GM12878 (cell line): ENCODE data around the gene GGACT. TPM values are rescaled to one million over a fixed set of nuclear protein-coding genes. Genes with fewer than 3 reads are reported as not detected.
A peak's percentile ranks its signal among the peaks of the same experiment; 100 is the strongest.

ENCODE experiments used
- BACH1 ChIP-seq: fragments of 450-650 bp; IDR thresholded peaks from 2 replicates; pipeline ENCODE4 v1.6.1; 2017; ENCODE audit warnings: mild to moderate bottlenecking, borderline replicate concordance
- BHLHE40 ChIP-seq, 2 experiments: fragments of 450-650 bp in 1 of 2; IDR thresholded peaks; 2 replicates each; pipeline ENCODE4 v1.6.1; 2011 to 2017; ENCODE audit warnings: low read depth in 2 of 2, borderline replicate concordance in 1 of 2, improper control_type of control experiment in 1 of 2, low read length in 1 of 2, mild to moderate bottlenecking in 1 of 2
- CBX3 ChIP-seq: fragments of 200-600 bp; sonication (generic); IDR thresholded peaks from 2 replicates; pipeline ENCODE4 v1.6.1; 2016; ENCODE audit warnings: low read depth, borderline replicate concordance
- EGR1 ChIP-seq, 2 experiments: IDR thresholded peaks; 1 replicate in 1 of 2; 2 replicates in 1 of 2; pipeline ENCODE4 v1.6.1; 2011 to 2012; ENCODE audit warnings: low read depth in 2 of 2, low read length in 2 of 2, borderline replicate concordance in 1 of 2, mild to moderate bottlenecking in 1 of 2, moderate library complexity in 1 of 2
- ETV6 ChIP-seq, 2 experiments: fragments of 450-650 bp in 1 of 2; IDR thresholded peaks in 1 of 2; conservative IDR thresholded peaks in 1 of 2; 2 replicates each; pipeline ENCODE4 v1.6.1; 2014; ENCODE audit warnings: antibody characterized with exemption in 1 of 2, borderline replicate concordance in 1 of 2, low read depth in 1 of 2, mild to moderate bottlenecking in 1 of 2, moderate library complexity in 1 of 2
- GATAD2B ChIP-seq: fragments of 450-650 bp; conservative IDR thresholded peaks from 2 replicates; pipeline ENCODE4 v1.6.1; 2017; ENCODE audit warnings: low read depth, mild to moderate bottlenecking, moderate library complexity
- LARP7 ChIP-seq: fragments of 450-650 bp; IDR thresholded peaks from 2 replicates; pipeline ENCODE4 v1.6.1; 2017; ENCODE audit warnings: mild to moderate bottlenecking
- MYC ChIP-seq: IDR thresholded peaks from 2 replicates; pipeline ENCODE4 v1.6.1; 2011; ENCODE audit warnings: mild to moderate bottlenecking, low read length, moderate library complexity, inconsistent platforms; ENCODE audit not compliant: insufficient read depth, insufficient replicate concordance, insufficient read length, severe bottlenecking
- PRDM15 ChIP-seq: fragments of 450-650 bp; formaldehyde crosslinking; IDR thresholded peaks from 2 replicates; pipeline ENCODE4 v1.4.0; 2020; ENCODE audit warnings: mild to moderate bottlenecking, moderate library complexity
- RAD21 ChIP-seq: IDR thresholded peaks from 2 replicates; pipeline ENCODE4 v1.6.1; 2011; ENCODE audit warnings: mild to moderate bottlenecking, low read depth, low read length, moderate library complexity; ENCODE audit not compliant: insufficient read depth
- RELA ChIP-seq: fragments of 450-650 bp; IDR thresholded peaks from 2 replicates; pipeline ENCODE4 v1.8.0; 2014; ENCODE audit warnings: borderline replicate concordance; ENCODE audit not compliant: partially characterized antibody
- RFX5 ChIP-seq: IDR thresholded peaks from 2 replicates; pipeline ENCODE4 v1.6.1; 2011; ENCODE audit warnings: low read depth, low read length, improper control_type of control experiment
- WRNIP1 ChIP-seq: IDR thresholded peaks from 2 replicates; pipeline ENCODE4 v1.6.1; 2011; ENCODE audit warnings: low read depth, low read length, improper control_type of control experiment, borderline replicate concordance
- YY1 ChIP-seq: IDR thresholded peaks from 2 replicates; pipeline ENCODE4 v1.6.1; 2011; ENCODE audit warnings: low read depth, mild to moderate bottlenecking, low read length
- ZNF217 ChIP-seq: fragments of 450-650 bp; IDR thresholded peaks from 2 replicates; pipeline ENCODE4 v1.6.1; 2017; ENCODE audit warnings: antibody characterized with exemption, mild to moderate bottlenecking
- ZNF687 ChIP-seq: fragments of 450-650 bp; IDR thresholded peaks from 2 replicates; pipeline ENCODE4 v1.6.1; 2017; ENCODE audit warnings: mild to moderate bottlenecking, moderate library complexity
- polyA plus RNA-seq, 11 experiments: library from polyadenylated mRNA; depleted of rRNA in 4 of 11; unstranded in 6 of 11; stranded (reverse) in 5 of 11; fragments of >200 nt; fragmentation: Nextera tagmentation in 4 of 11; fragmentation: Illumina TruSeq in 1 of 11; extraction: Ambion mirVana in 4 of 11; extraction: Trizol in 1 of 11; gene quantifications; 1 replicate in 1 of 11; 2 replicates in 10 of 11; pipeline versions ENCODE4 v1.2.1 to v1.2.3, GENCODE V29; 2011 to 2016; ENCODE audit warnings: inconsistent platforms in 2 of 11, missing spikeins in 2 of 11, low read depth in 1 of 11
- total RNA-seq, 4 experiments: library from RNA; depleted of rRNA in 3 of 4; stranded (reverse); fragments of >200 nt in 3 of 4; fragmentation: Illumina TruSeq in 1 of 4; extraction: Trizol in 1 of 4; gene quantifications; 2 replicates each; pipeline versions ENCODE4 v1.2.1 to v1.2.3, GENCODE V29; 2013 to 2021
- TF ChIP-seq, protein P1 (sequence below): IDR thresholded peaks from 2 replicates; pipeline ENCODE4 v1.6.1; 2011; ENCODE audit warnings: borderline replicate concordance, low read depth, mild to moderate bottlenecking, moderate library complexity, mixed read lengths, low read length; ENCODE audit not compliant: insufficient read depth; ENCODE audit errors: extremely low read length
- TF ChIP-seq, protein P2 (sequence below): IDR thresholded peaks from 2 replicates; pipeline ENCODE4 v1.6.1; 2011; ENCODE audit warnings: low read depth, mild to moderate bottlenecking, low read length, moderate library complexity, borderline replicate concordance; ENCODE audit errors: extremely low read depth

GGACT gene
- total and polyA plus RNA-seq, 10 of the 15 experiments (the other 5 are each of a cell fraction or from before 2014, with no cell fraction given) = 0.61 to 8.8 (median 4.2) TPM

DNA sequence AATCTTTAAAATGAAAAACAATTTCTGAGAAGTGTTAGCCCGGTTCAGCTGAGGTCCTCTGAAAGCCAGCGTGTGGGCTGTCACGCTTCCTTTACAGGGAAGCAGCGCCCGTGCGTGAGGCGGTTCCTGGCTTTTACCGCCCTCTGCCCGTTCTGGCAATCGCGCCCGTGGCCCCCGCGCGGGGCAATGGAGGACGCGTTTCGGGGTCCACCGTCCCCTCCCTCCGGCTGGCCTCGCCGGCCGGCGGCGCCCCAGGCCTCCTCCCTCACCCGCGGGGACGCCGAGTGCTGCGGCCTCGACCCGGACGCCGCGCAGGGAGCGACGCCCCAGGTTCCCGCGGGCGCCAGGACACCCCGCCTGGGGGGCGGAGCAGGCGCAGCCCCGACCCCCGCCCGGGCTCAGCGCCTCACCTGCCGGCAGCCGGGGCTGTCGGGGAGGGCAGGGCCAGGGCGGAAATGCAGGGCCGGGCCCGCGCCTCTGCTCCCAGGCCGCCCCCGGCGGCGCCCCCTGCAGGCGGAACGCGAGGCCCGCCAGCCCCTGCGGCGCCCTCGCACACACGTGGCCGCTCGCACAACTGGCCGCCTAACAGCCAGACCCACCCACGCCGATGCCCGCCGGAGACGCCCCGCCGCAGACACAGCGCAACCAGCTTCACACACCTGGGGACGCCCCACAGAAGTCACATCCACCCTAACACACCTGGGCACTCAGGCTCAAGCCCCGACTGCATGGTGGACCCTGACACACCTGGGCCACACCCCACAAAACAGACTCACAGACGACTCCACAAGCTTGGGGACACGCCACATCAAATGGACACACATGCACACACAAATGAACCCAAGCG lies at the start of gene GGACT (continued):
- TF ChIP-seq MYC (peak; percentile 37), GATAD2B (peak; percentile 90), RFX5 (no peak), RELA (peak; percentile 6), BACH1 (peak; percentile 74; the same call in 1 of the 2 replicates), RAD21 (0 out of 2 replicates have a peak, but pooled peaks have one; percentile 13), ZNF687 (peak; percentile 91), CBX3 (no peak), YY1 (peak; percentile 73), EGR1 (IDR thresholded peaks at IDR 0.05; ENCODE audit: borderline replicate concordance in 1 of 2, low read depth in 2 of 2, low read length in 2 of 2) (peak in 1 of 2 experiments; percentile 85; a peak in 2 of 3 replicates), WRNIP1 (no peak), ETV6 (conservative IDR thresholded peaks at IDR 0.05 in 1 of 2, IDR thresholded peaks at IDR 0.05 in 1 of 2; ENCODE audit: borderline replicate concordance in 1 of 2, low read depth in 1 of 2) (no peak), BHLHE40 (IDR thresholded peaks at IDR 0.05; ENCODE audit: borderline replicate concordance in 1 of 2, low read depth in 2 of 2, low read length in 1 of 2) (peak; percentile 52 to 83; a peak in 2 of 4 replicates), ZNF217 (peak; percentile 71; the same call in 1 of the 2 replicates), LARP7 (peak; percentile 92), PRDM15 (CRISPR knock-in tag) (no peak)
- TF ChIP-seq, protein P1, sequence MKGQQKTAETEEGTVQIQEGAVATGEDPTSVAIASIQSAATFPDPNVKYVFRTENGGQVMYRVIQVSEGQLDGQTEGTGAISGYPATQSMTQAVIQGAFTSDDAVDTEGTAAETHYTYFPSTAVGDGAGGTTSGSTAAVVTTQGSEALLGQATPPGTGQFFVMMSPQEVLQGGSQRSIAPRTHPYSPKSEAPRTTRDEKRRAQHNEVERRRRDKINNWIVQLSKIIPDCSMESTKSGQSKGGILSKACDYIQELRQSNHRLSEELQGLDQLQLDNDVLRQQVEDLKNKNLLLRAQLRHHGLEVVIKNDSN = peak; percentile 66
- TF ChIP-seq, protein P2, sequence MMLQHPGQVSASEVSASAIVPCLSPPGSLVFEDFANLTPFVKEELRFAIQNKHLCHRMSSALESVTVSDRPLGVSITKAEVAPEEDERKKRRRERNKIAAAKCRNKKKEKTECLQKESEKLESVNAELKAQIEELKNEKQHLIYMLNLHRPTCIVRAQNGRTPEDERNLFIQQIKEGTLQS = 0 out of 2 replicates have a peak, but pooled peaks have one; percentile 9
